B cell (primary cell): ENCODE data around the gene AKIP1. TPM values are rescaled to one million over a fixed set of nuclear protein-coding genes. Genes with fewer than 3 reads are reported as not detected.

Experiments used
- ATAC-seq: fragments of 200-7000 bp; cut with Tn5 transposase; one replicate; pipeline ENCODE4 v1.10.0; 2021; ENCODE audit warnings: low read depth, mild to moderate bottlenecking, moderate number of reproducible peaks, moderate library complexity
- CTCF ChIA-PET: fragments of 350-600 bp; sonication (Branson Sonifier 250); formaldehyde crosslinking; loops from one replicate; lab custom pipeline; 2021; ENCODE audit warnings: antibody characterized with exemption, inconsistent platforms; lab: Charles Lee
- POLR2A ChIA-PET: fragments of 350-600 bp; sonication (Branson Sonifier 250); formaldehyde crosslinking; loops from one replicate; lab custom pipeline; 2021; ENCODE audit warnings: antibody characterized with exemption; lab: Charles Lee
- DNase-seq: peaks from one replicate; pipeline ENCODE4 v3.0.0; 2013
- H2AFZ ChIP-seq: 2 replicates; pipeline ENCODE4 v1.6.1; 2012; ENCODE audit warnings: mild to moderate bottlenecking, low read depth, low read length; ENCODE audit not compliant: insufficient read depth, poor library complexity, severe bottlenecking
- H3K27ac ChIP-seq, 2 donors: 1 replicate in 1 of 2; 2 replicates in 1 of 2; pipeline ENCODE4 v1.5.1; 2012 to 2013; ENCODE audit warnings: low read length in 2 of 2, mild to moderate bottlenecking in 2 of 2, moderate library complexity in 1 of 2
- H3K27me3 ChIP-seq, 4 experiments: fragments of 200-600 bp in 1 of 4; sonication (generic) in 1 of 4; replicated peaks in 1 of 4; 1 replicate in 2 of 4; 2 replicates in 2 of 4; pipeline versions ENCODE4 v1.6.1 to v1.7.0; 2013 to 2016; ENCODE audit warnings: low read length in 3 of 4, mild to moderate bottlenecking in 2 of 4, mixed read lengths in 1 of 4, moderate library complexity in 1 of 4; ENCODE audit not compliant: insufficient read depth in 4 of 4, control insufficient read depth in 3 of 4; ENCODE audit errors: control extremely low read depth in 1 of 4
- H3K36me3 ChIP-seq, 2 experiments: replicated peaks in 1 of 2; 1 replicate in 1 of 2; 2 replicates in 1 of 2; pipeline versions ENCODE4 v1.6.1 to v1.7.1; 2013; ENCODE audit warnings: low read length in 1 of 2; ENCODE audit not compliant: insufficient read depth in 2 of 2, control insufficient read depth in 1 of 2; ENCODE audit errors: control extremely low read depth in 1 of 2, extremely low read depth in 1 of 2
- H3K4me1 ChIP-seq, 2 donors: fragments of 200-600 bp in 1 of 2; sonication (generic) in 1 of 2; 1 replicate in 1 of 2; 2 replicates in 1 of 2; pipeline versions ENCODE4 v1.5.1 to v1.6.1; 2013 to 2017; ENCODE audit warnings: low read length in 2 of 2; ENCODE audit not compliant: control insufficient read depth in 2 of 2, insufficient read depth in 2 of 2
- H3K4me2 ChIP-seq: replicated peaks from 2 replicates; pipeline ENCODE3; 2012; ENCODE audit warnings: mild to moderate bottlenecking, low read depth, low read length; ENCODE audit not compliant: poor library complexity, severe bottlenecking
- H3K4me3 ChIP-seq, 5 experiments: fragments of 200-600 bp in 1 of 5; sonication (generic) in 1 of 5; 1 replicate in 3 of 5; 2 replicates in 2 of 5; pipeline versions ENCODE4 v1.5.1 to v1.7.0; 2011 to 2016; ENCODE audit warnings: low read length in 4 of 5, mild to moderate bottlenecking in 4 of 5, low read depth in 2 of 5, control low read depth in 1 of 5, moderate library complexity in 1 of 5; ENCODE audit not compliant: insufficient read depth in 1 of 5; ENCODE audit errors: control extremely low read depth in 1 of 5, extremely low read depth in 1 of 5
- H3K79me2 ChIP-seq: fragments of 200-600 bp; sonication (generic); one replicate; pipeline ENCODE4 v1.6.0; 2016; ENCODE audit warnings: low read length; ENCODE audit not compliant: control insufficient read depth, insufficient read depth
- H3K9ac ChIP-seq: fragments of 200-600 bp; sonication (generic); 2 replicates; pipeline ENCODE4 v1.6.1; 2017; ENCODE audit warnings: mild to moderate bottlenecking, low read length, moderate library complexity
- H3K9me3 ChIP-seq, 3 donors: one replicate each; pipeline versions ENCODE4 v1.6.1 to v1.7.1; 2013; ENCODE audit warnings: low read length in 2 of 3; ENCODE audit not compliant: control insufficient read depth in 2 of 3, insufficient read depth in 1 of 3; ENCODE audit errors: control extremely low read depth in 1 of 3
- H4K20me1 ChIP-seq: 2 replicates; pipeline ENCODE4 v1.6.0; 2012; ENCODE audit warnings: mild to moderate bottlenecking, low read length; ENCODE audit not compliant: insufficient read depth, control insufficient read depth, poor library complexity, severe bottlenecking
- H3K27ac Mint-ChIP-seq: one replicate; pipeline ENCODE4 v1.8.0; 2021; ENCODE audit warnings: mixed read lengths
- H3K27me3 Mint-ChIP-seq: one replicate; pipeline ENCODE4 v1.8.0; 2021; ENCODE audit warnings: mixed read lengths
- H3K4me1 Mint-ChIP-seq: one replicate; pipeline ENCODE4 v1.8.0; 2021; ENCODE audit warnings: mixed read lengths
- H3K4me3 Mint-ChIP-seq: one replicate; pipeline ENCODE4 v1.8.0; 2021; ENCODE audit warnings: mixed read lengths
- H3K9me3 Mint-ChIP-seq: one replicate; pipeline ENCODE4 v1.8.0; 2022; ENCODE audit warnings: mixed read lengths; ENCODE audit not compliant: insufficient read depth
- CTCF ChIP-seq: fragments of 200-600 bp; IDR thresholded peaks from one replicate; pipeline ENCODE4 v1.8.0; 2022; ENCODE audit warnings: antibody characterized with exemption, mild to moderate bottlenecking
- EZH2 ChIP-seq: IDR thresholded peaks from 2 replicates; pipeline ENCODE4 v1.6.1; 2012; ENCODE audit warnings: borderline replicate concordance, low read depth, mild to moderate bottlenecking, moderate library complexity, low read length; ENCODE audit not compliant: insufficient read depth, poor library complexity, severe bottlenecking
- WGBS: methylation state at CpG from one replicate; pipeline ENCODE4 v1.1.5; 2013; ENCODE audit warnings: missing lambda C conversion rate; ENCODE audit not compliant: insufficient coverage; 5-methylcytosine and 5-hydroxymethylcytosine counted together
- intact Hi-C: fragments of 100-400 bp; cut with micrococcal nuclease; formaldehyde crosslinking; loops from one replicate; pipeline ENCODE4 v1.10.0; 2022
- polyA plus RNA-seq: library from polyadenylated mRNA; depleted of rRNA; stranded (reverse); fragments of >200 nt; gene quantifications from 2 replicates; pipeline ENCODE4 v1.2.3, GENCODE V29; 2012
- total RNA-seq, 2 donors: library from RNA; stranded (reverse); fragments of 120-200 nt in 1 of 2; gene quantifications; 1 replicate in 1 of 2; 2 replicates in 1 of 2; pipeline versions ENCODE4 v1.2.3 to v1.2.4, GENCODE V29; 2013 to 2022

The AKIP1 gene
- total and polyA plus RNA-seq, 2 donors (not counting 1 experiment from before 2014, with no cell fraction given) = 2.8 to 10.7 TPM

- DNase-seq = no peak
- ATAC-seq = no peak
- no peaks in the 10 kb centered on the region for H3K9me3 Mint-ChIP-seq
- H2AFZ ChIP-seq = no peak overlapping the region
- no peaks in the 10 kb centered on the region for H3K27me3 Mint-ChIP-seq
- ChIA-PET POLR2A (no interaction called here), CTCF (no interaction called here)
- no peak overlapping the region for H3K4me2 ChIP-seq
- H3K27me3 ChIP-seq = no peaks in the 10 kb centered on the region
- no peaks in the 10 kb centered on the region for H3K4me1 Mint-ChIP-seq
- H3K27ac Mint-ChIP-seq = no peak overlapping the region
- H3K4me3 ChIP-seq = no peak overlapping the region
- H3K9ac ChIP-seq = no peak overlapping the region
- no peak overlapping the region for H3K27ac ChIP-seq
- H3K36me3 ChIP-seq = no peaks in the 10 kb centered on the region
- H4K20me1 ChIP-seq = no peaks in the 10 kb centered on the region
- intact Hi-C loops = no loop called here
- H3K4me1 ChIP-seq = no peaks in the 10 kb centered on the region
- 98% methylated on average over 5 of the region's 5 CpGs for WGBS
- TF ChIP-seq EZH2 (no peak), CTCF (no peak)
- H3K79me2 ChIP-seq = no peaks in the 10 kb centered on the region
- no peak overlapping the region for H3K4me3 Mint-ChIP-seq
- no peaks in the 10 kb centered on the region for H3K9me3 ChIP-seq
Observed at GRCh38 chr11:8926236-8926635, 15.2 kb downstream of the AKIP1 start.

GRCh38 chr11:8927233-8927632, 16.2 kb downstream of the AKIP1 start:
- Histone ChIP-seq H3K36me3 (no peaks in the 10 kb centered on the region), H4K20me1 (no peaks in the 10 kb centered on the region), H3K9me3 (no peaks in the 10 kb centered on the region), H2AFZ (no peak overlapping the region), H3K9ac (no peak overlapping the region), H3K4me3 (no peak overlapping the region), H3K79me2 (no peaks in the 10 kb centered on the region), H3K27ac (no peak overlapping the region), H3K4me2 (no peak overlapping the region), H3K27me3 (no peaks in the 10 kb centered on the region), H3K4me1 (no peaks in the 10 kb centered on the region)
- Mint-ChIP-seq H3K4me1 (no peaks in the 10 kb centered on the region), H3K27me3 (no peaks in the 10 kb centered on the region), H3K27ac (no peak overlapping the region), H3K4me3 (no peak overlapping the region), H3K9me3 (no peaks in the 10 kb centered on the region)
- CTCF ChIA-PET = no interaction called here
- DNase-seq (no peak), ATAC-seq (no peak)
- intact Hi-C loops = no loop called here
- POLR2A ChIA-PET = no interaction called here
- 81% methylated on average over 5 of the region's 5 CpGs for WGBS
- no peak for TF ChIP-seq CTCF
- no peak for TF ChIP-seq EZH2
